OCI-LY7 (cell line): Measurements from ENCODE around the gene KLC3. TPM values are rescaled to one million over a fixed set of nuclear protein-coding genes. Genes with fewer than 3 reads are reported as not detected.

Source experiments
- BruUV-seq: library from RNA; stranded (reverse); fragments of 400-500 nt; replicated peaks from 2 replicates; lab custom pipeline; 2021; lab: Mats Ljungman, UMichigan
- CTCF ChIA-PET: fragments of 300-600 bp; sonication (Branson Sonifier 250); formaldehyde crosslinking; loops from one replicate; lab custom pipeline; 2022; ENCODE audit warnings: antibody characterized with exemption; ENCODE audit not compliant: unreplicated experiment; lab: Charles Lee
- POLR2A ChIA-PET: fragments of 300-600 bp; sonication (Branson Sonifier 250); formaldehyde crosslinking; loops from one replicate; lab custom pipeline; 2022; ENCODE audit warnings: antibody characterized with exemption; lab: Charles Lee
- DNase-seq: peaks from one replicate; pipeline ENCODE4 v3.0.0-alpha.2; 2015; ENCODE audit warnings: low spot score
- H2AFZ ChIP-seq: fragments of 200-600 bp; sonication (generic), shearing (Covaris generic); 2 replicates; pipeline ENCODE4 v1.6.1; 2014; ENCODE audit warnings: mild to moderate bottlenecking, antibody characterized with exemption, low read length, moderate library complexity
- H3K27ac ChIP-seq: fragments of 200-600 bp; sonication (generic); 2 replicates; pipeline ENCODE4 v1.5.1; 2014; ENCODE audit warnings: mixed run types, low read depth, mild to moderate bottlenecking, moderate library complexity, low read length, inconsistent platforms; ENCODE audit not compliant: poor library complexity, severe bottlenecking
- H3K36me3 ChIP-seq: fragments of 200-600 bp; sonication (generic); 2 replicates; pipeline ENCODE4 v1.6.1; 2014; ENCODE audit warnings: mild to moderate bottlenecking, antibody characterized with exemption, low read length, moderate library complexity, mixed read lengths; ENCODE audit not compliant: insufficient read depth
- H3K4me1 ChIP-seq: fragments of 200-600 bp; sonication (generic); 2 replicates; pipeline ENCODE4 v1.5.1; 2014; ENCODE audit warnings: mild to moderate bottlenecking, low read length; ENCODE audit not compliant: insufficient read depth, poor library complexity, severe bottlenecking
- H3K4me2 ChIP-seq: fragments of 200-600 bp; sonication (generic); 2 replicates; pipeline ENCODE4 v1.6.1; 2014; ENCODE audit warnings: mild to moderate bottlenecking, low read length
- H3K4me3 ChIP-seq: fragments of 200-600 bp; sonication (generic); 2 replicates; pipeline ENCODE4 v1.5.1; 2014; ENCODE audit warnings: mild to moderate bottlenecking, low read depth, low read length; ENCODE audit not compliant: poor library complexity, severe bottlenecking
- H3K79me2 ChIP-seq: fragments of 200-600 bp; sonication (generic); 2 replicates; pipeline ENCODE4 v1.6.1; 2016; ENCODE audit warnings: low read depth, mild to moderate bottlenecking, low read length, moderate library complexity, mixed read lengths; ENCODE audit not compliant: insufficient read depth
- H3K9me2 ChIP-seq: fragments of 200-600 bp; sonication (generic); 2 replicates; pipeline ENCODE4 v1.6.1; 2016; ENCODE audit warnings: mild to moderate bottlenecking, low read length, mixed read lengths; ENCODE audit not compliant: insufficient read depth
- H3K9me3 ChIP-seq: fragments of 200-600 bp; sonication (generic); 2 replicates; pipeline ENCODE4 v1.6.1; 2014; ENCODE audit warnings: mild to moderate bottlenecking, mixed run types, low read length, mixed read lengths
- H4K20me1 ChIP-seq: fragments of 200-600 bp; sonication (generic); 2 replicates; pipeline ENCODE4 v1.6.1; 2014; ENCODE audit warnings: mild to moderate bottlenecking, antibody characterized with exemption, low read length, moderate library complexity, mixed read lengths; ENCODE audit not compliant: insufficient read depth
- CTCF ChIP-seq: fragments of 200-600 bp; sonication (generic); conservative IDR thresholded peaks from 2 replicates; pipeline ENCODE4 v1.5.1; 2014; ENCODE audit warnings: mild to moderate bottlenecking, antibody characterized with exemption, low read length, moderate library complexity, mixed read lengths
- EZH2phosphoT487 ChIP-seq: fragments of 200-600 bp; sonication (generic); IDR thresholded peaks from 2 replicates; pipeline ENCODE4 v1.6.1; 2018; ENCODE audit warnings: low read depth, borderline replicate concordance, mild to moderate bottlenecking, mixed run types, antibody characterized with exemption, low read length, moderate library complexity, mixed read lengths
- intact Hi-C: fragments of 100-400 bp; cut with micrococcal nuclease; formaldehyde crosslinking; loops from one replicate; pipeline ENCODE4 v1.10.0; 2022; ENCODE audit not compliant: unreplicated experiment
- total RNA-seq, 2 experiments: library from RNA; depleted of rRNA in 1 of 2; stranded (reverse); fragments of >200 nt in 1 of 2; shearing (Covaris generic) in 1 of 2; gene quantifications; 2 replicates each; pipeline ENCODE4 v1.2.3, GENCODE V29; 2014 to 2022

Gene KLC3
- total RNA-seq, 2 experiments from 2014 or later: not detected

- no TSS peak for BruUV-seq
- no peaks in the 10 kb centered on the region for H3K4me1 ChIP-seq
- no peak overlapping the region for H3K4me2 ChIP-seq
- ChIA-PET POLR2A (no interaction called here), CTCF (no interaction called here)
- intact Hi-C loops: no loop called here
- no peaks in the 10 kb centered on the region for H3K79me2 ChIP-seq
- no peaks in the 10 kb centered on the region for H3K9me2 ChIP-seq
- TF ChIP-seq CTCF (no peak), EZH2phosphoT487 (no peak)
- no peaks in the 10 kb centered on the region for H4K20me1 ChIP-seq
- H3K27ac ChIP-seq: no peak overlapping the region
- no peak overlapping the region for H3K4me3 ChIP-seq
- no peak overlapping the region for H2AFZ ChIP-seq
- H3K9me3 ChIP-seq: no peaks in the 10 kb centered on the region
- DNase-seq: no peak
- H3K36me3 ChIP-seq: no peaks in the 10 kb centered on the region
These were observed 39.6 kb downstream of the KLC3 start for GRCh38 chr19:45380107-45380506.

GRCh38 chr19:45382426-45382825, 41.9 kb downstream of the KLC3 start:
- Histone ChIP-seq H3K36me3 (no peaks in the 10 kb centered on the region), H3K4me2 (no peak overlapping the region), H2AFZ (no peak overlapping the region), H3K9me2 (no peaks in the 10 kb centered on the region), H3K79me2 (no peaks in the 10 kb centered on the region), H3K27ac (no peak overlapping the region), H3K4me1 (no peaks in the 10 kb centered on the region), H3K9me3 (no peaks in the 10 kb centered on the region), H3K4me3 (no peak overlapping the region), H4K20me1 (no peaks in the 10 kb centered on the region)
- BruUV-seq: no TSS peak
- intact Hi-C loops: no loop called here
- no peak for DNase-seq
- ChIA-PET CTCF (no interaction called here), POLR2A (no interaction called here)
- TF ChIP-seq EZH2phosphoT487 (no peak), CTCF (no peak)

GRCh38 chr19:45385392-45386221, 45.1 kb downstream of the KLC3 start:
- DNase-seq: no peak
- no peaks in the 10 kb centered on the region for H3K79me2 ChIP-seq
- H3K27ac ChIP-seq: no peak overlapping the region
- H3K4me1 ChIP-seq: no peaks in the 10 kb centered on the region
- H3K9me2 ChIP-seq: no peaks in the 10 kb centered on the region
- intact Hi-C loops: no loop called here
- ChIA-PET CTCF (no interaction called here), POLR2A (no interaction called here)
- H3K4me3 ChIP-seq: no peak overlapping the region
- no peaks in the 10 kb centered on the region for H3K36me3 ChIP-seq
- BruUV-seq: no TSS peak
- H2AFZ ChIP-seq: no peak overlapping the region
- no peaks in the 10 kb centered on the region for H4K20me1 ChIP-seq
- TF ChIP-seq CTCF: no peak
- no peak for TF ChIP-seq EZH2phosphoT487
- no peak overlapping the region for H3K4me2 ChIP-seq
- H3K9me3 ChIP-seq: no peaks in the 10 kb centered on the region
